Parathyroid adenoma (tissue), 2 donors: Measurements from ENCODE around the gene PDGFB.
A peak's percentile ranks its signal among the peaks of the same experiment; 100 is the strongest.

Experiments used
- H2AFZ ChIP-seq: fragments of 300-600 bp; sonication (generic); one replicate; pipeline ENCODE4 v1.7.0; 2017; ENCODE audit warnings: antibody characterized with exemption, mild to moderate bottlenecking
- H3K27ac ChIP-seq: fragments of 300-600 bp; sonication (generic); one replicate; pipeline ENCODE4 v1.7.0; 2017
- H3K27me3 ChIP-seq: fragments of 300-600 bp; sonication (generic); one replicate; pipeline ENCODE4 v1.7.0; 2017; ENCODE audit warnings: low read length; ENCODE audit not compliant: control insufficient read depth, insufficient read depth
- H3K36me3 ChIP-seq: fragments of 300-600 bp; sonication (generic); one replicate; pipeline ENCODE4 v1.7.0; 2017; ENCODE audit warnings: low read length; ENCODE audit not compliant: control insufficient read depth, insufficient read depth
- H3K4me1 ChIP-seq: fragments of 300-600 bp; sonication (generic); one replicate; pipeline ENCODE4 v1.7.0; 2017; ENCODE audit warnings: control low read depth
- H3K4me2 ChIP-seq: fragments of 300-600 bp; sonication (generic); one replicate; pipeline ENCODE4 v1.7.0; 2017; ENCODE audit warnings: low read length
- H3K4me3 ChIP-seq: fragments of 300-600 bp; sonication (generic); one replicate; pipeline ENCODE4 v1.7.0; 2017; ENCODE audit warnings: low read depth, low read length
- H3K79me2 ChIP-seq: fragments of 300-600 bp; sonication (generic); one replicate; pipeline ENCODE4 v1.7.0; 2017; ENCODE audit warnings: control low read depth
- H3K9ac ChIP-seq: fragments of 300-600 bp; sonication (generic); one replicate; pipeline ENCODE4 v1.7.0; 2017; ENCODE audit warnings: mild to moderate bottlenecking
- H3K9me3 ChIP-seq: fragments of 300-600 bp; sonication (generic); one replicate; pipeline ENCODE4 v1.7.0; 2017; ENCODE audit warnings: low read length; ENCODE audit not compliant: control insufficient read depth
- CTCF ChIP-seq: fragments of 300-600 bp; sonication (generic); IDR thresholded peaks from one replicate; pipeline ENCODE4 v1.7.0; 2017; ENCODE audit warnings: antibody characterized with exemption, mild to moderate bottlenecking
- donor health status: primary hyperparathyroidism.

The PDGFB gene

GRCh38 chr22:39176143-39176713, 68.6 kb downstream of the PDGFB start:
- H3K9ac ChIP-seq = no peak overlapping the region
- peak overlapping the region; percentile 47 for H3K4me2 ChIP-seq
- H3K9me3 ChIP-seq = no peaks in the 10 kb centered on the region
- H3K79me2 ChIP-seq = no peaks in the 10 kb centered on the region
- no peak overlapping the region for H2AFZ ChIP-seq
- no peaks in the 10 kb centered on the region for H3K27me3 ChIP-seq
- TF ChIP-seq CTCF = no peak
- H3K36me3 ChIP-seq = no peaks in the 10 kb centered on the region
- H3K4me1 ChIP-seq = no peaks in the 10 kb centered on the region
- peak overlapping the region; percentile 69 for H3K27ac ChIP-seq
- H3K4me3 ChIP-seq = no peak overlapping the region

- H3K4me2 ChIP-seq = peak overlapping the region; percentile 47
- no peaks in the 10 kb centered on the region for H3K9me3 ChIP-seq
- H3K4me3 ChIP-seq = no peak overlapping the region
- no peak overlapping the region for H3K9ac ChIP-seq
- H3K36me3 ChIP-seq = no peaks in the 10 kb centered on the region
- H3K27me3 ChIP-seq = no peaks in the 10 kb centered on the region
- H3K4me1 ChIP-seq = no peaks in the 10 kb centered on the region
- H2AFZ ChIP-seq = no peak overlapping the region
- no peak for TF ChIP-seq CTCF
- no peaks in the 10 kb centered on the region for H3K79me2 ChIP-seq
- H3K27ac ChIP-seq = peak overlapping the region; percentile 69
These were observed 69.2 kb downstream of the PDGFB start for GRCh38 chr22:39175353-39176142.

- Histone ChIP-seq H3K27me3 (no peaks in the 10 kb centered on the region), H3K27ac (peak overlapping the region; percentile 69), H3K9ac (no peak overlapping the region), H3K79me2 (no peaks in the 10 kb centered on the region), H2AFZ (no peak overlapping the region), H3K4me2 (no peak overlapping the region), H3K4me1 (no peaks in the 10 kb centered on the region), H3K4me3 (no peak overlapping the region), H3K9me3 (no peaks in the 10 kb centered on the region), H3K36me3 (no peaks in the 10 kb centered on the region)
- no peak for TF ChIP-seq CTCF
These were observed 70.1 kb downstream of the PDGFB start for GRCh38 chr22:39174498-39175352.

GRCh38 chr22:39173787-39174497, 70.8 kb downstream of the PDGFB start:
- Histone ChIP-seq H3K9ac (no peak overlapping the region), H3K4me1 (no peaks in the 10 kb centered on the region), H3K79me2 (no peaks in the 10 kb centered on the region), H2AFZ (no peak overlapping the region), H3K9me3 (no peaks in the 10 kb centered on the region), H3K36me3 (no peaks in the 10 kb centered on the region), H3K4me3 (no peak overlapping the region), H3K27me3 (no peaks in the 10 kb centered on the region), H3K27ac (peak overlapping the region; percentile 69), H3K4me2 (no peak overlapping the region)
- no peak for TF ChIP-seq CTCF
